GM12878 (cell line): ENCODE measurements around the gene ANO6. TPM values are rescaled to one million over a fixed set of nuclear protein-coding genes. Genes with fewer than 3 reads are reported as not detected.

Experiments
- ATAC-seq: fragments of 200-7000 bp; cut with Tn5 transposase; 3 replicates; pipeline ENCODE4 v1.9.1; 2020; ENCODE audit warnings: mild to moderate bottlenecking, moderate library complexity
- BruUV-seq: library from RNA; stranded (reverse); fragments of 400-500 nt; replicated peaks from 2 replicates; lab custom pipeline; 2021; lab: Mats Ljungman, UMichigan
- CTCF ChIA-PET: fragments of 300-600 bp; sonication (Branson Sonifier 250); formaldehyde crosslinking; extraction: SDS; loops from one replicate; lab custom pipeline; 2021; ENCODE audit warnings: inconsistent platforms; lab: Yijun Ruan, JAX
- POLR2A ChIA-PET: fragments of 350-600 bp; formaldehyde crosslinking; extraction: SDS; loops from one replicate; lab custom pipeline; 2021; ENCODE audit warnings: inconsistent platforms; lab: Charles Lee
- RAD21 ChIA-PET: fragments of 300-600 bp; sonication (Branson Sonifier 250); formaldehyde crosslinking; loops from one replicate; lab custom pipeline; 2023; ENCODE audit warnings: antibody characterized with exemption; ENCODE audit not compliant: unreplicated experiment; lab: Charles Lee
- SMC1A ChIA-PET: fragments of 300-600 bp; sonication (Branson Sonifier 250); formaldehyde crosslinking; loops from one replicate; lab custom pipeline; 2023; ENCODE audit not compliant: unreplicated experiment, uncharacterized antibody; lab: Charles Lee
- DNase-seq: peaks from one replicate; pipeline ENCODE4 v3.0.0-alpha.2; 2011; ENCODE audit warnings: low read depth, low spot score
- FAIRE-seq: peaks from 3 replicates; lab custom pipeline; 2011; peaks lifted over from hg19 to GRCh38; lab: Jason Lieb, UNC
- H2AFZ ChIP-seq: 2 replicates; pipeline ENCODE4 v1.6.0; 2011; ENCODE audit warnings: low read depth, low read length, control low read depth; ENCODE audit not compliant: control insufficient read depth
- H3K27ac ChIP-seq: 2 replicates; pipeline ENCODE4 v1.5.1; 2011; ENCODE audit warnings: control low read depth; ENCODE audit not compliant: control insufficient read depth, insufficient read depth
- H3K27me3 ChIP-seq, 2 experiments: replicated peaks in 1 of 2; 2 replicates each; pipeline versions ENCODE4 v1.6.0 to v1.6.1; 2011; ENCODE audit warnings: low read length in 1 of 2; ENCODE audit not compliant: control insufficient read depth in 2 of 2, insufficient read depth in 2 of 2
- H3K36me3 ChIP-seq, 2 experiments: 2 replicates each; pipeline ENCODE4 v1.5.1; 2011; ENCODE audit warnings: low read length in 1 of 2; ENCODE audit not compliant: control insufficient read depth in 2 of 2, insufficient read depth in 2 of 2
- H3K4me1 ChIP-seq: 2 replicates; pipeline ENCODE4 v1.6.1; 2011; ENCODE audit warnings: mild to moderate bottlenecking, low read length, moderate library complexity, mixed read lengths; ENCODE audit not compliant: control insufficient read depth, insufficient read depth
- H3K4me2 ChIP-seq: 2 replicates; pipeline ENCODE4 v1.6.0; 2011; ENCODE audit warnings: control low read depth; ENCODE audit not compliant: control insufficient read depth, insufficient read depth
- H3K4me3 ChIP-seq: fragments of 200-600 bp; sonication (generic); 2 replicates; pipeline ENCODE4 v1.5.1; 2016
- H3K79me2 ChIP-seq: 2 replicates; pipeline ENCODE4 v1.6.0; 2011; ENCODE audit warnings: low read length; ENCODE audit not compliant: control insufficient read depth, insufficient read depth
- H3K9ac ChIP-seq: 2 replicates; pipeline ENCODE4 v1.8.0; 2011; ENCODE audit warnings: low read length, control low read depth, mixed read lengths; ENCODE audit not compliant: control insufficient read depth, insufficient read depth
- H3K9me3 ChIP-seq: replicated peaks from 3 replicates; pipeline ENCODE4 v1.5.1; 2011; ENCODE audit warnings: mild to moderate bottlenecking, low read length; ENCODE audit not compliant: control insufficient read depth, insufficient read depth
- H4K20me1 ChIP-seq: 2 replicates; pipeline ENCODE4 v1.6.0; 2011; ENCODE audit not compliant: control insufficient read depth, insufficient read depth
- BMI1 ChIP-seq: fragments of 450-650 bp; IDR thresholded peaks from 2 replicates; pipeline ENCODE4 v1.6.1; 2016; ENCODE audit warnings: mild to moderate bottlenecking, moderate library complexity, borderline replicate concordance
- MEF2B ChIP-seq: fragments of 450-650 bp; IDR thresholded peaks from 2 replicates; pipeline ENCODE4 v1.6.1; 2018; ENCODE audit warnings: mild to moderate bottlenecking, moderate library complexity; ENCODE audit not compliant: partially characterized antibody, poor library complexity, severe bottlenecking
- MYC ChIP-seq: IDR thresholded peaks from 2 replicates; pipeline ENCODE4 v1.6.1; 2011; ENCODE audit warnings: mild to moderate bottlenecking, low read length, moderate library complexity, inconsistent platforms; ENCODE audit not compliant: insufficient read depth, insufficient replicate concordance, insufficient read length, severe bottlenecking
- NR2F1 ChIP-seq: fragments of 450-650 bp; conservative IDR thresholded peaks from 2 replicates; pipeline ENCODE4 v1.6.1; 2017; ENCODE audit warnings: mild to moderate bottlenecking
- PRDM15 ChIP-seq: fragments of 450-650 bp; formaldehyde crosslinking; IDR thresholded peaks from 2 replicates; pipeline ENCODE4 v1.4.0; 2020; ENCODE audit warnings: mild to moderate bottlenecking, moderate library complexity
- RELB ChIP-seq: fragments of 450-650 bp; IDR thresholded peaks from 2 replicates; pipeline ENCODE4 v1.6.1; 2017; ENCODE audit warnings: low read depth, mild to moderate bottlenecking, moderate library complexity
- ZNF592 ChIP-seq: fragments of 450-650 bp; IDR thresholded peaks from 2 replicates; pipeline ENCODE4 v1.6.1; 2017; ENCODE audit warnings: mild to moderate bottlenecking, moderate library complexity
- WGBS: methylation state at CpG from one replicate; pipeline ENCODE4 v1.1.6; 2016; ENCODE audit warnings: low lambda C conversion rate; ENCODE audit not compliant: insufficient replicate concordance, insufficient coverage; ENCODE audit errors: missing lambda C conversion rate; 5-methylcytosine and 5-hydroxymethylcytosine counted together
- in situ Hi-C: fragments of 300-500 bp; cut with MboI; formaldehyde crosslinking; loops from 9 replicates; pipeline ENCODE4 v1.14.3; 2018; ENCODE audit warnings: mixed read lengths
- intact Hi-C: fragments of 100-400 bp; cut with micrococcal nuclease; formaldehyde crosslinking; loops from one replicate; pipeline ENCODE4 v1.14.2; 2022; ENCODE audit not compliant: unreplicated experiment
- polyA plus RNA-seq, 11 experiments: library from polyadenylated mRNA; depleted of rRNA in 4 of 11; unstranded in 6 of 11; stranded (reverse) in 5 of 11; fragments of >200 nt; fragmentation: Nextera tagmentation in 4 of 11; fragmentation: Illumina TruSeq in 1 of 11; extraction: Ambion mirVana in 4 of 11; extraction: Trizol in 1 of 11; gene quantifications; 1 replicate in 1 of 11; 2 replicates in 10 of 11; pipeline versions ENCODE4 v1.2.1 to v1.2.3, GENCODE V29; 2011 to 2016; ENCODE audit warnings: inconsistent platforms in 2 of 11, missing spikeins in 2 of 11, low read depth in 1 of 11
- total RNA-seq, 4 experiments: library from RNA; depleted of rRNA in 3 of 4; stranded (reverse); fragments of >200 nt in 3 of 4; fragmentation: Illumina TruSeq in 1 of 4; extraction: Trizol in 1 of 4; gene quantifications; 2 replicates each; pipeline versions ENCODE4 v1.2.1 to v1.2.3, GENCODE V29; 2013 to 2021
- TF ChIP-seq, protein P1 (sequence below): fragments of 450-650 bp; IDR thresholded peaks from 2 replicates; pipeline ENCODE4 v1.6.1; 2017; ENCODE audit warnings: mild to moderate bottlenecking

Gene ANO6
- total and polyA plus RNA-seq, 10 of the 15 experiments (the other 5 are each of a cell fraction or from before 2014, with no cell fraction given) = 4.6 to 30.3 (median 26.0) TPM

DNA sequence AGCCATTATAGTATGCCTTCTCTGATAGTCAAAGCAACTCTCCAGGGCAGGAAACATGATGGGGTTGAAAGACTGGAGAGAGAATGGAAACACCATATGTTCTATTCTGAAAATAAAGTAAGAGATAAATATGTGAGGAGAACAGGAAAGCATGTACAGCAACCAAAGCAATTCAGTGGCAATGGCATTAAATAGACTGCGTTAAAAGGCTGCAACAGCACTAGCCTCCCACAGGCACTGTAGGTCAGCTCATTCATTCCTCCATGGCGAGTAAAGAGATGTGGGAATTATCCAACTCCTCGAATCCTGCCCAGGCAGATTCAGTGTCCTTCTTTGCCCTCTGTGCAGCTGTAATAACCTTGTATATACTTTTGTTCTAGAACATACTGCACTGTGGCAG, 43.8 kb downstream of the ANO6 start (continued):
- TF ChIP-seq NR2F1 (no peak), PRDM15 (CRISPR knock-in tag) (no peak), BMI1 (no peak), MYC (no peak), MEF2B (no peak)

DNA sequence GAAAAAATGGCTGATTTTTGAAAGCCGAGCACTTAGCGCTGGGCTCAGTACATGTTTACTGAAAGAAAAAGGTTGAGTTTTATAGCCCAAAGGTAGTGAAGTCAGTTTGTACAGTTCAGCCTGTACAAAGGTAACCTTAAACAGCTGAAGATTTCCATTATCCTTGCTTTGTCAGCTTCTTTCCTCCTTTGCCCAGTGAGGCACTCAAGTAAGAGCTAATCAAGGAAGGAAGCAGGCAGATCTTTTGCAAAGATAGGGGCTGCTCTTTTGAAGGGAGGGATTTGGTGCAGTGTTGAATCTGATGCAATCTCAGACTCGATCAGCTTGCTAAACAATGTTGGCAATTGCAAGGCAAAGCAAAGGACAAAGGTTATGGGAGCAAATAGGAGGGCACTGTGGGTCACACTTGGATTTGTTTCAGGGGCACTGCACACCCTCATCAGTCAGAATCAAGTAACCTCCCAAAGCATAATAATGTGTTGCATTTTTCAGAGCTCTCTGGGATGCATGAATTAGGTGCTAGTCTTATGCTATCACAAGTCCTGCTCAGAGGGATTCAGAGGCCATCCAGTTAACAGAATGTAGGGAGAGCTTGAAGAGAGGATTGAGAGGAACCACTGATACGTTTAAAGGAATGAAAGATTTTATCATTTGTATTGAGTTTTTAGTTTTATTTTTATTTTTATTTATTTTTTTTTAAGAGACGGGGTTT, 44.4 kb downstream of the ANO6 start:
- intact Hi-C loops (no loop called here), in situ Hi-C loops (no loop called here)
- DNase-seq = no peak
- CTCF ChIA-PET = interaction anchor here (0.8 to 1.1 kb wide), 2 partner anchors 17 to 45 kb away, joined by 3 read pairs; no protein-coding TSS in a partner anchor
- no peaks in the 10 kb centered on the region for H3K36me3 ChIP-seq
- no peak for FAIRE-seq
- H3K27ac ChIP-seq = no peak overlapping the region
- ATAC-seq = no peak
- peaks cover 18% of the 10 kb centered on the region for H3K4me1 ChIP-seq
- SMC1A ChIA-PET = interaction anchor here (0.8 to 1.9 kb wide), 4 partner anchors 9 to 45 kb away, joined by 3 to 6 read pairs (median 4); no protein-coding TSS in a partner anchor
- no peak overlapping the region for H3K4me2 ChIP-seq
- H2AFZ ChIP-seq = no peak overlapping the region
- 88% methylated on average over 5 of the region's 5 CpGs for WGBS
- H3K27me3 ChIP-seq = no peaks in the 10 kb centered on the region
- no TSS peak for BruUV-seq
- no peak overlapping the region for H3K9ac ChIP-seq
- POLR2A ChIA-PET = no interaction called here
- no peaks in the 10 kb centered on the region for H3K9me3 ChIP-seq
- RAD21 ChIA-PET = no interaction called here
- peaks cover 12% of the 10 kb centered on the region for H3K79me2 ChIP-seq
- H3K4me3 ChIP-seq = no peak overlapping the region
- H4K20me1 ChIP-seq = no peaks in the 10 kb centered on the region
- TF ChIP-seq ZNF592 (no peak), RELB (no peak)
- TF ChIP-seq, protein P1, sequence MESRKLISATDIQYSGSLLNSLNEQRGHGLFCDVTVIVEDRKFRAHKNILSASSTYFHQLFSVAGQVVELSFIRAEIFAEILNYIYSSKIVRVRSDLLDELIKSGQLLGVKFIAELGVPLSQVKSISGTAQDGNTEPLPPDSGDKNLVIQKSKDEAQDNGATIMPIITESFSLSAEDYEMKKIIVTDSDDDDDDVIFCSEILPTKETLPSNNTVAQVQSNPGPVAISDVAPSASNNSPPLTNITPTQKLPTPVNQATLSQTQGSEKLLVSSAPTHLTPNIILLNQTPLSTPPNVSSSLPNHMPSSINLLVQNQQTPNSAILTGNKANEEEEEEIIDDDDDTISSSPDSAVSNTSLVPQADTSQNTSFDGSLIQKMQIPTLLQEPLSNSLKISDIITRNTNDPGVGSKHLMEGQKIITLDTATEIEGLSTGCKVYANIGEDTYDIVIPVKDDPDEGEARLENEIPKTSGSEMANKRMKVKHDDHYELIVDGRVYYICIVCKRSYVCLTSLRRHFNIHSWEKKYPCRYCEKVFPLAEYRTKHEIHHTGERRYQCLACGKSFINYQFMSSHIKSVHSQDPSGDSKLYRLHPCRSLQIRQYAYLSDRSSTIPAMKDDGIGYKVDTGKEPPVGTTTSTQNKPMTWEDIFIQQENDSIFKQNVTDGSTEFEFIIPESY = no peak
